LHCN-M2 (cell line): ENCODE results near the gene KIAA1671. TPM values are rescaled to one million over a fixed set of nuclear protein-coding genes. Genes with fewer than 3 reads are reported as not detected.

Experiments used
- DNase-seq: peaks from one replicate; pipeline ENCODE4 v3.0.0-alpha.2; 2012; ENCODE audit warnings: low read depth
- total RNA-seq: library from RNA; depleted of rRNA; stranded (reverse); fragments of >200 nt; gene quantifications from 2 replicates; pipeline ENCODE4 v1.2.3, GENCODE V29; 2014

The KIAA1671 gene
- total RNA-seq, 1 experiment from 2014 or later = 2.9 TPM

DNA sequence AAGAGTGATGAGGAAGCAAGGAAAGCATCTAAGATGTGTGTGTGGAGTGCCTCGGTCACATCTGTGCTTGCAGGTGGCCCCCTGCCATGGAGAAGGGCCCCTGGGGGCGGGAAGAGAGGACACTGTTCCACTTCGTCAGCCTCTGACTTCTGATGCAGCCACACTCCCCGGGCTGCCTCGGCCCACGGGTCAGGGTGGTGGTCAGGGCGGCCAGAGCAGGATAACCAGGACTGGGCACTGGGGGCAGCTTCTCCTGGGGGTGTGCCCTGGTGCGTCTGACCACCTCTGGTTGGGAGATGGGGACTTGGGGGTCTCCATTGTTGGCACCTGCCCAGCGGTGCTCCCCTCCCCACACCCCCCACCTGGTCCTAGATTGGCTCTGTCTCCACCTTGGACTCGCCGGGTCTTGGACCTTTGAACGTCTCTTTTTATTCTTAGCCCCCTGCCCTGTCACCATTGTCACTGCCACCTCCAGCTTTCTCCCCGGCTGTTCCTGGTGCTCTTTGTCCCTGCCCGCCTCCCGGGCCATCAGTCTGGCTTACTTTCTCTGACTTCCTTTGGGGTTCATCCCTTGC is 114.4 kb downstream of the KIAA1671 start:
- DNase-seq = no peak

DNA sequence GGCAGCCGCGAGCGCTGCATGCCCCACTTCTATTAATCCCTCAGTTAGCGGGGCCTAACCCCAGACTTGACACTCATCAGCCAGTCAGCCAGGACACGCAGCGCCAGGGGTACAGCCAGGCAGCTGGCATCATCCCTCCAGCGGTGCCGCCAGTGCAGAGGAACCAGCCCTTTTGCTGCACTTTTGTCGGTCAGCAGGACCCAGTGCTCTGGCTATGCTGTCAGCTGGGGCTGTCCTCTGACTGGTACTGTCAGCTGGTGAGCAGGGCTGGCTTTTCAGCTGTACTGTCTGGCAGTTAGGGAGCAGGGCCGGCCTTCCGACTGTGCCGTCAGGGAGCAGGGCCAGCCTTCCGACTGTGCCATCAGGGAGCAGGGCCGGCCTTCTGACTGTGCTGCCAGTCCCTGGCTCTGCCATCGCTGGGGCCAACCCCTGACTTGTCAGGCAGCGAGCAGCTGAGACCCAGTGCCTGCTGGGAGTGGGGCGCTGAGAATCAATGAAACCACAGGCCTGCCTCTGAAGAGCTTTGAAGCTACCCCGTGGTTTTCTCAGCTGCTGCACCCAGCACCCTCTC is 115.4 kb downstream of the KIAA1671 start:
- peak; percentile 91 for DNase-seq

DNA sequence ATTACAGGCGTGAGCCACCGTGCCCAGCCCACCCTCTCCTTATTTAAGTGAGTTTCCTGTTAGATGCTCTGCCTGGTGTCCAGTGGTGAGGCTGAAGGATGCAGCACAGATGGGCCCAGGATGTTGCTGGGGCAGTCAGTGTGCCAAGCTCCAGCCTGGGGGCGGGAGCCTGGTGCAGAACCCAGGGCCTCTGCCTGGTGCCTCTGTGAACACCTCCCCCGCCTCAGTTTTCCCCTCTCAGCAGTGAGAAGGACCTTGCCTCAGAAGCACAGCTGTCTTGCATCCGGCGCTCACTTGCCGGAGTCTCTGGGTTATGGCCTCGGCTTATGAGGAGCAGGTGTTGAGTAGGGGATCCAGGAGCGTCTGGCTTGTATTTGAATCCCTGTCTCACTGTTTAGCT is 116.2 kb downstream of the KIAA1671 start:
- DNase-seq = no peak

DNA sequence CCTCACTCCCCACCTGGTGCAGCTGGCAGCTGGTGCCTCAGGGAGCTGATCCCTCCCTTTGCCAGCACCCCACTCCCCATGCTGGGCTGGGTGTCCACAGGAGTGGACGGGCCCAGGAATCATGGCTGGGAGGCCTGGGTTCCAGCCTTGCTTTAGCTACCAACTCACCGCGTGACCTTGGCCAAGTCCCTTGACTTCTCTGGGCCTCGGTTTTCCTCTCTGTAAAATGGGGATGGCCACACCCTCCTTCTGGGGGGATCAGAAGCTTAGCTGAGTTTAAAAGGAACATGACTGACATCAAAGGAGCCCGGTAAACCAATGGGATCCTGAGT is 116.9 kb downstream of the KIAA1671 start:
- DNase-seq = no peak

DNA sequence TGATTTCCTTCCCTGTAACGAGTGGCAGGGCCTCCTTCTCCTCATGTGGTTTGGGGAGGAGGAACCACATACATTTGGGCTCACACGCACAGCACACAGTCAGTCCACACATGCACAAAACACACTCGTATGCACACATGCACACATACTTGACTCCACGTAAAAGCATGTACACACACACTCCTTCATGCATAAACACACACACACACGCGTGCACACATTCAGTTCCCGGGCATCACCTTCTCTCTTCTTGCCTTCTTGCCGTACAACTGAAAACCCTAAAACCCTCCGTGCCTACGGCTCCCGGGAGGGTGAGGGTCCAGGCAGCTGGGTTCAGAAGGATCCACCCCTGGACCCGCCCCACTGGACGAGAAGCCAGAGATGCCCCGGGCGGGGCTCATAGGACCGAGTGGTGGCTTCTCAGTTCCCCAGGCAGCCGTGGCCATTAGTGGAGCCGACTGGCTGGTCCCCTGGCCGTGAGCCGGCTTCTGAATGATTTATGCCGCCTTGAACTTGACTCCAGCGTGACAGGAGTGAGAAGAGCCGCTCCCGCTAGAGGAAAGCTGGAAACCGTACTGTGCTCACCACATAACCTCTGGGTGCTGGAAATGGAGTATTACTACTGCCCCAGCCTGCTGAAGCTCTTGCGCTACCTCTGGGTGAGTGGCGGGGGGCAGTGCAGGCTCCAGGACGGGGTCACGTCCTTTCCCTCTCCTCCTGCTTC is 117.4 kb downstream of the KIAA1671 start:
- no peak for DNase-seq

DNA sequence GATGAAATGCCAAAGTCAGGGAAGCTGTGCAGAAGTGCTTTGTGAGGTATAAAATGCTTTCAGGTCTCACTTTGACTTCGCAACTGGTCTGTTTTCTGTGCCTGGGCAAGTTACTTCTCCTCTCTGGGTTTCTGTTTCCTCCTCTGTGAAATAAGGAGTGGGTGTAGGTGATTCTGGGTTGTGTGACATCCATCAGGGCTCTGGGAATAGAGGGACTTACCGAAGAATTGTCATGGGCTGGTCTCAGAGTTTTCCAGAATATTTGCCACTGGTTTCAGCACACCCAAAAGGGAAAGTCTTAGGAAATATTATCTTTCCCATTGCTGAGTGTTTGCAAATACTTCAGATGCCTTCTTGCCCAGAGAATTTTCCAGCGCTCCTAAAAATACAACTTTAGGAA is 118.4 kb downstream of the KIAA1671 start:
- no peak for DNase-seq

DNA sequence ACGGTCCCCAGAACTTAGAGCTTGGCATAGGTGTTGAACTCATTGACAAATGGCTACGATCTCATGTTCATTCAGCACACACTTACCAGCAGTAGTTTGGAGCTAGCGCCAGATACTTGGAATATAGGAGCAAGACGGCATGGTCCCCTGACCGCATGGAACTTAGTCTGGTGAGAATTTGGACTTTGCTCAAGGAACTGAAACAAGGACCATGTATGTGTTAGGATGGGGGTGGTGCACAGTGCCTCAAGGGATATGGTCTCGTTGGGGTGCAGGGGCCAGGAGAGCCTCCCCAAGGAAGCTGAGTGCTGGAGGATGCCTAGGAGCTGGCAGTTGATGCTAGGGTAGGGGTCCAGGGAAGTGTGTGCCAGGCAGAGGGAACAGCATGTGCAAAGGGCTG is 119.2 kb downstream of the KIAA1671 start:
- no peak for DNase-seq

DNA sequence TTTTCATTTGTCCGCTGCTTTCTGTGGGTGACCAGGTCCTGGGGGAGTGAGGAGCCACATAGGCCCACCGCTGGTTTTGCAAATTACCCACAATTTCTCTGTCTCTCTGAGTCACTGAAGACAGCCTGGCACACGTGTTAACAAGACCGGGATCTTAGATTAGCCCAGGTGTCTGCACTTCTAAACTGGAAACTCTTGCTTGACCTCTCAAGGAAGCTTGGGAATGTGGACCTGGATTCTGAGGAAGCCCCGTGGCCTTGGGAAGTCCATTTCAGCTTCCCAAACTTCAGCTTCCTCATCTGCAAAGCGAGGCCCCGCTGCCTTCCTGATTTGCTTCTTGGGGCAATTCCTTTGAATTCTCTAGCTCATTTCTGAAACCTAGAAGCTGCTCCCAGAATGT is 119.9 kb downstream of the KIAA1671 start:
- DNase-seq = no peak

DNA sequence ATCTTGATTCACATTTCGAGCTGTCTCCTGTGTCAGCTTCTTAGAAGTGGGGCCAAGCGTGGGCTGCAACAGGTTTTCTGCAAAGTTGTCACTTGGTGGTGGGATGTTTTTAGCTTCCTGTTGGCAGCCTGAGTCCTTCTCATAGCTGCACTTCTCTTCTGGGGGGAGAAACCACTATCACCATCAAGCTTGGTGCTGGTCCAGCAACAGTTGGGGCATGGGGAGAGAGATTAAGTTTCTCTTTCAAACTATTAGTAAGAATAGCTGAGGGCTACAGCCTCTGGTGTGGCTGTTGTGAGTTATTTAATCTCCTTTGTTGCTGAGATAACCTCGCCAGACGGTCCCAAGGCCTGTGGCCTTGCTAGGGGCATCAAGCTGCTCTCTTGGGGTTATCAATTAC is 123.8 kb downstream of the KIAA1671 start:
- DNase-seq = no peak

DNA sequence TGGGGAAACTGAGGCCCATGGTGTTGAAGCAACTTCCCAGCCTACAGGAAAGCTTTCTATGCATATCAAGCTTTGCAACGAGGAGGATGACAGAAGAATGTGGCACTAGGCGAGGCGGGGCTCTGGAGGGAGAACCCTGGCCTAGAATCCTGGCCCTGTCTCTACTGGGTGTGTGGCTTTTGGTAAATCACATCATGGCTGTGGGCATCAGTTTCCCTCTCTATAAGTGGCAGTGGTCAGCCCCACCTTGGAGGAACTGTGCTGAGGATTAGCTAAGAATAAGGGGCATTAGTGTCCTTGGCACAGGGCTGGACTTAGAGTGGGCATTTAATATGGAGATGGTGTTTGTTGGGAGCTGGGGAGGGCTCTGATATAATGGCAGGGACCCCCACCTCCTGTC is 124.5 kb downstream of the KIAA1671 start:
- no peak for DNase-seq

DNA sequence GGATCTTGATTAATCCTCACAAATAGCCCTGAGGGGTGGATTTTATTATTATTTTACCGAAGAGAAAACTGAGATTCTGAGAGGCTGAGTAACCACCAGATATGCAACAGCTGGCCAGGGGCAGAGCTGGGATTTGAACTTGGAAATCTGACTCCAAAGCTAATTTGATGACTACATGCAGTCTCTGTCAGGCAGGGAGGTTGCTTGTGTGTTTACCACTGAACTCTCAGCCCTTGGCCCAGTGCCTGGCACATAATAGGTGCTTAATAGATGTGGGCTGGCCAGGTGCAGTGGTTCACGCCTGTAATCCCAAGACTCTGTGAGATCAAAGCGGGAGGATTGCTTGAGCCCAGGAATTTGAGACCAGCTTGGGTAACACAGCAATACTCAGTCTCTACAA is 125.4 kb downstream of the KIAA1671 start:
- DNase-seq = peak; percentile 59

DNA sequence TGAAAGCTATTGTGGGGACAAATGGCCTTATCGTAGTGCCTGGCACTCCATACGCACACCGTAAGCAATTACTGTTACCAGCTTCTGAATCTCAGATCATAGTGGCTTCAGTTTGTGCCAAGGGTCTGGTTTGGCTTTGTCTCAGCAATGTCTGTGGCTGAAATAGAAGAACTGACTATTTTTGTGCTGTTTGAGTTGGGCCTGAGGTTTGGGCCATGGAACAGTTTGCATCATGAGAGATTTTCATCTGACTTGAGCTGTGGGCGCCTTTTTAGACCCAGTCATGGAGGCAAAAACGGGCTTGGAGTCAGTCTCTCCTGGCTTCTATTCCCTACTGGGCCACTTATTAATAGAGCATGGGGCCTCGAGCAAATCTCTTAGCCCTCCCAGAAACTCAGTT is 126.1 kb downstream of the KIAA1671 start:
- no peak for DNase-seq

DNA sequence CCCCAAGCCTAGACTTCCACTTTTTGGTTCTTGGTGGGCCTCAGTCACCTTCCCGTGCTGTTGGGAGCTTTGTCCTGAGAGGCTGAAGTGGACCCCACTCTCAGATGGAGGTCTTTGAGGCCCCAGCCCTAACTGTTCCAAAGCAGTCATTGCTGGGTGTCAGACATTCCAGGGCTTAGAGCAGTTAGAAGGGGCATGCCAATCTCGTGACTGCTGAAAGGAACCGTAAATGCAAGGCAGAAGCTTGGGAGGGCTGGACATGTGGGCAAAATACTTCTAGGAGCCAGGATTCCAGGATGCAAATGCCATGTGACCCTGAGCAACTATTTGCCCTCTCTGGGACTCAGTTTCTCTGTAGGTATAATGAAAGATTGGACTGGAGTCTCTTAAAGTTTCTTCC is 128.3 kb downstream of the KIAA1671 start:
- no peak for DNase-seq

DNA sequence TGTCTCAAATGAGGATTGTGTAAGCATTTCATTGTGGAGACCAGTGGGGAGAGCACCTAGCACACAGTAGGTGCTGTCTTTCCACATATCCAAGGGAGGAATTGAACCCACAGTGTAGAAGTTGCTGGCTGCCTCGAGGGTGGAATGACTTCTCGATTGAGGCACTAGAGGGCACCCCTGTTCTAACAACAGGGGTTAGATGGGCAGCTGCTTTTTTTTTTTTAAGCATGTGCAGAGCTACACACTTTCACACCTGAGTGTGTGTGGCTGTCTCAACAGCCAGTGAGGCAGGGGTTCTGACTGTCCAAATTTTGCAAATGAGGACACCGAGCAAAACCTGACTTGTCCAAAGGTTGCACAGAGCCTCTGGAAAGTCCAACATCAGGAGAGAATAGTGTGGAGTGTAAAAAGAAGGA is 128.9 kb downstream of the KIAA1671 start:
- DNase-seq = peak; percentile 32

DNA sequence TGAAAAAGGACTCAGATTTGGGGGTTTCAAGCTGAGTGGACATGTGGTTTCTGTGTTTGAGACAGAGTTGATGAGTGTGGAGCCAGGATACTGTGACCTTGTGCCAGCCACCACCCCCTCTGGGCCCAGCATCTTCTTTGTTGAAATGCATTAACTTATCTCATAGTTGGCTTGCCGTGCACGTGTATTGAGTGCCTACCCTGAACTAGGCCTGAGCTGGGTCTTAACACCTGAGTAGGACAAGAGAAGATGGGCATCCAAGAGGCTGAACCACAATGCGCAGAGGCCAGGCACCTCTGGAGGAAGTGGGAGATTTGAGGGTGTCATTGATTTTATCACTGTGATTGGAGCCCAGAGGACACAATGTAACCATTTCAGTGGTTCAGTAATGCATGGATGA is 129.6 kb downstream of the KIAA1671 start:
- no peak for DNase-seq

DNA sequence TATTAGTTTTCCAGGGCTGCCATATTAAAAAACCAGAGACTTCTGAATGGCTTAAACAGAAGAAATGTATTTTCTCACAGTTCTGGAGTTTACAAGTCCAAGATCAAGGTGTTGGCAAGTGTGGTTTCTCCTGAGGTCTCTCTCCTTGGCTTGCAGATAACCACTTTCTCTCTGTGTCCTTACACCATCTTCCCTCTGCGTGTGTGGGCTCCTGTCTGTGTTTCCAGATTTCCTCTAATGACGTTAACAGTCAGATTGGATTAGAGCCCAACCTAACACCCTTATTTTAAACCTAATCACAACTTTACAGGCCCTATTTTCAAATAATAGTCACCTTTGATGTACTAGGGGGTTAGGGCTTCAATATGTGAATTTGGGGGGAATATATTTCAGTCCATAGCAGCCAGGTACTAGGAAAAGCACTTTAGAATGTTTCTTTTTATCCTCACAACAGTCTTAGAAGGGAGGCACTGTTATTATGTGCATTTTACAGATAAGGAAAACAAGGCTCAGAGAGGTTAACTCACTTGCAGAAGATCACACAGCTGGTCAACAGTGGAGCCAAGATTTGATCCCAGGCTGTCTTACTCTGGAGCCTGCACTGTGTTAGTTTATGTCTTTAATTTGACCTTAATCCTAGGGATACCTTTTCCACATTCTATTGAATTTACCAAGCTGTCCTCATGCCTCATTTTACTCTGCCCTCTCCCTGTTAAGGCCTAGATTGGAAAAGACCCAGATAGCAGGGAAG is 130.7 kb downstream of the KIAA1671 start:
- DNase-seq = no peak

DNA sequence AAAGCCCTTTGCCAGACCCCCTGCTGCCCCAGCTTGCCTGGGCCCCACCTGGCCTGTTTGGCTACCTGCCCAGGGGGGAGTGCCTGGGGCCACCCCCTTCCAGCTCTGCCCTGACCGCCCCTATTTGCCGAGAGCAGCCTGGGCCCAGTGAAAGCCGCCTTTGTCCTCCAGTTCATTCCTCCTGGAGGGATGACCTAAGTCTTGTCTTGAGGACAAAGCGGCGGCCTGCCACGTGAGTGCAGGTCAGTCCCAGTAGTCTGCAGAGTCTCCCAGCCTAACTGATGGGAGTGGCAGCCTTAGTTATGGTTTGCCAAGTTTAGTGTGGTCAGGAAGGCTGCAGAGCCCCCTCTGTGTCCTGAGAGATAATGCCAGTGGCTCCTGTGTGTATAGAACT is 131.3 kb downstream of the KIAA1671 start:
- DNase-seq = no peak

DNA sequence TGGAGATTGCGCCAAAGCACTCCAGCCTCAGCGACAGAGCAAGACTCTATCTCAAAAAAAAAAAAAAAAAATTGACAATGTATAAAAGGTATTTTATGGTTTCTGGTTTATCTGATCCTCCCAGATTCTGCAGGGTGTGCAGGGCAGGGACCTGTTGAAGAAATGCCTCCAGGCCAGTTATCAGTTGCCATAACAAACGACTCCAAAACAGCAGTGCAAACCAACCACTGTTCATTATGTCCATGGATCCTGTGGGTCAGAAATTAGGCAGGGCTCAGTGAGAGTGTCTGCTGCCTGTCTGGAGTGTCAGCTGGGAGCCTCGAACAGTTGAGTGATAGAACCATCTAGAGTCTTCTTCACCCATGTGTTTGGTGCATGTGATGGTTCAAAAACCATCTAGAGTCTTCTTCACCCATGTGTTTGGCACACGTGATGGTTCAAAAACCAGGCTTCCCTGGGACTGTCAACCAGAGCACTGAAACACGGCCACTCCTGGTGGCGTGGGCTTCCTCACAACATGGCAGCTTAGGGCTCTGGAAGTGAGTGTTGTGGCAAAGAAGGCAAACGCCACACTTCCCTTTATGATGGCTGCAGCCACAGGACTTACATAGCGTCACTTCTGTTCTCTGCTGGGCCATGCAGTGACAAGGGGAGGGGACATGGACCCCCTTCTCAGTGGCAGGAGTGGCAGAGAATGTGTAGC is 132.0 kb downstream of the KIAA1671 start:
- DNase-seq = no peak

DNA sequence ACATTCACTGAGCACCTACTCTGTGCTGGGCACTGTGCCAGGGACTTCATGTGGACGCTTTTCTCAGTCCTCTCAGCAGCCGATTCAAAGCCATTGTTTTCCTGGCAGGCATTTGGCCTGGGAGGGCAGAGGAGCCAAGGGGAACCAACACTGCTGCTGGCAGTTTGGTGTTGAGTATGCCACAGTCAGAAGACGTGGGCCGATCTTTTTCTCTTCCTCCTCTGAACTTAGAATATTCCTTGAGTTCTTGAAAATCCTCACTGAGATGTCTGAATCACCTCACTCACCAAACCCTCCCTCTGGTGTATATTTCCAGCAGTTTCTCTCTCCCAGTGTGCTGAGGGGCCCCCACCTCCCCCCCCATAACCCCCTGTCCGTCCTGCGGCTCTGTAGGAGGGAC is 132.6 kb downstream of the KIAA1671 start:
- DNase-seq = no peak

DNA sequence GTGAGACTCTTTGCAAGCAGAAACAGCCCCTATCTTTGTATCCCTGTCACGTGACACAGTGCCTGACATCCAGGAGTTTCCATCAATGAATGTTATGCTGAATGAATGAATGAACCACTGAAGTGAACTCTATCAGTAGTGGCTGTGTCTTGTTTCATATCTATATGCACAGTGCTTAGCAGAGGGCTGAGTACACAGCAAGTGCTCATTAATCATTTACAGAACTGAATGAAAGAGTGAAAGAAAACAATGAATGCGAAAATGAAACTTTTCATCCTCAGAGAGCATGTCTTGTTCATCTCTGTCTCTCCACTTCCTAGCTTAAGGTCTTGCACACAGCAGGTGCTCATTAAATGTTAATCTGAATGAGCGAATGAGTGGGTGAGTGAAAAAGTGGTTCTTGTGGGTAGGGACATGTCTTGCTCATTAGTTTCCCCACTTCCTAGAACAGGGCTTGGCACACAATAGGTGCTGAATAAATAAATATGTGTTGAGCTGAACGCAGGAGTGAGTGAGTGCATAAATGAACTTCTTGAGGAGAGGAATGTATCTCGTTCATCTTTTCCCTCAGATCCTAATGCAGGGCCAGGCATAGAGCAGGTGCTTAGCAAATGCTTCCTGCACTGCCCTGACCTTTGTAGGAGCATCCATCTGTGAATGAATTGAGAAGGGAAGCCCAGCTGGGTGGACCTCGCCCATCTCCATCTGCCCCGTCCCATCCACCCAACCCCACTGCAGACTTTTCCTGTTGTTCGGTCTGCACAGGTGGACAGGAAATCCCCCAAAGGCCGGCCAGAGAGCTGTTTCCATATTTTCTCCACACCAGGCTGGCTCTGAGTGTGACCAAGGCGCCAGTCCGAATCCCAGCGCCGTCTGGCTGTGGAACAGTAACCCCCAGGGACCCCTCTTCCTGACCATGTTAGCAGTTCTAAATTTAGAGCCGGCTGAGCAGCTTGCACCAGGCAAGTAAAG is 133.7 kb downstream of the KIAA1671 start:
- DNase-seq = peak; percentile 71

DNA sequence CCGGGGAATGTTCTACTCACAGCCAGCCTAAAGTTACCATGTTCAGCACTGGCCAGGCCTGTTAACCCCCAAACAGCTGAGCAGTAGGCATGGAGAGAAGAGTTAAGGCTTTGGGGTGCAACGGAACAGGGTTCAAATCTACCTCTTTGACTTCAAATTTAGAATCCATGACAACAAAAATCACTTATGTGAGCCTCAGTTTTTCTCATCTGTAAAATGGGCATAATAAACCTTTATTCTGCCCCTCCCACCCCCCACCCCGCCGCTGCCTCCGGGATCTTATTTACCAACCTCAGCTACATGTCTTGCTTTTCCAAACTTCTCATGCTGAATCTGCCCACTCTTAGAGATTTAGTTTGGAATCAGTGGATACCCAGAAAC is 134.4 kb downstream of the KIAA1671 start:
- DNase-seq = no peak
